DMS53 treated with DMSO at 0.1 percent for 48 hours (cell line): ENCODE results near the gene SMC5.
A peak's percentile ranks its signal among the peaks of the same experiment; 100 is the strongest.
"Not testable (repeated sequence)": the region's sequence is repeated elsewhere in the genome, so short reads cannot be mapped to it uniquely, and the experiment has no call there.

Experiments
- DNase-seq: peaks from one replicate; lab custom pipeline; 2025; ENCODE audit not compliant: unreplicated experiment; lab: John Stamatoyannopoulos, UW

The SMC5 gene

GRCh38 chr9:70258692-70259511, at the start of gene SMC5:
TSS of gene SMC5 (plus strand) at chr9:70258978. CDS start at chr9:70259079, 101 bp downstream.
- DNase-seq = peak; percentile 73

- no peak for DNase-seq
Observed at GRCh38 chr9:70217029-70217428, 41.7 kb upstream of the SMC5 start.

GRCh38 chr9:70218767-70219166, 40.0 kb upstream of the SMC5 start:
- no peak for DNase-seq

- no peak for DNase-seq
Observed at GRCh38 chr9:70220216-70220615, 38.6 kb upstream of the SMC5 start.

DNA sequence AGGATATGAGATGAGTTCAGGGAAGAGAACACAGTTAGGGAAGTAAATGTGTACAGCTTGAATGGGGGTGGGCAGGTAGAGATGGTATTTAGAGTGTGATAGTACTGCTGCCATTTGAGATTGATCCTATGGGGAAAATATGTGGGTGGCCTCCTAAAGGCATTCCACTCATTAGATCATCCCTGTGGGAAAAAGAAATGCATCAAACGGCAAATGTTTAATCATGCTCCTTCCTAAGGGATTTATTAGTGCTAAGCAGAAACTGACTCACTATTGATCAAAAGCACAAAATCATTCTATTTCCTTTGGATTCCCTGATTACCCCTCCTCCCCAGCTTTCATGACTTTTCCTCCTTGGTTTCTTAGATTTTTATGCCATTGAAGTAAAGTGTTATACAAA, 36.4 kb upstream of the SMC5 start:
- no peak for DNase-seq

- DNase-seq = no peak
Observed at GRCh38 chr9:70228118-70228517, 30.7 kb upstream of the SMC5 start.

DNA sequence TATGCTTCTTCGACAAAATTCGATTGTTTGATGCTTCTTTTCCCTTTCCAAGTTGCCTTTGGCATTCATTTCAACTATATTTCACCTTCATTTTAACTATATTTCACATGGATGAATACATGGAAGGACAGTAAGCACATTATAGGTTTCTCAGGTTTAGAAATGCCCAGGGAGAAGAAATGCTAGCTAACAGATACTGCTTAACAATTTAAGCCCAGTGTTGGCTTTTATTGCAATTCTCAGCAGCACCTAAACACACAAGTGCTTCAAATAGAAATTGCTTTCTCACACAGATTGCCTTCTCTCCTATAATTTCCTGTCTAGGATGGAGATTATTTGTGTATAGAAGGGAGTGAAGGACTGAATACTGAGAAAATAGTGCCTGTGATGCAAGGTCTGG, 30.2 kb upstream of the SMC5 start:
- DNase-seq = no peak

DNA sequence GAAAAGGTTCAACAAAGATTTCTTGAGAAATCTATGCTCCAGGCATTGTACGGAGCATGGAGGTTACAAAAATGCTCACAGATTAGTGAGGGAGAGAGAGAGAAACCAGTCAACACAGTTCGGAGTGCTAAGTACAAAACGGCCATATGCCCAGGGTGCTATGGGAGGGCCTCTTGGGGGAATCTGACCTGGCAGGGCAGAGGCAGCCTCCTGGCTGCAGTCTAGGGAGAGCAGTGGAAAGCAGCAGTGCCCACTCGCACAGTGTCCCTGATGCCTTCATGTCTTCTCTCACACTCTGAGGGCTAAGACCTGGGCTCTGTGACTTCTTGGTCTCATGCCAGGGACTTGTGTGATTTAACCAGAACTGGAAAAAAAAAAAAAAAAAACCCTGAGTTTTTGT, 29.8 kb upstream of the SMC5 start:
- DNase-seq = no peak

- DNase-seq = no peak
Observed at GRCh38 chr9:70229579-70229978, 29.2 kb upstream of the SMC5 start.

DNA sequence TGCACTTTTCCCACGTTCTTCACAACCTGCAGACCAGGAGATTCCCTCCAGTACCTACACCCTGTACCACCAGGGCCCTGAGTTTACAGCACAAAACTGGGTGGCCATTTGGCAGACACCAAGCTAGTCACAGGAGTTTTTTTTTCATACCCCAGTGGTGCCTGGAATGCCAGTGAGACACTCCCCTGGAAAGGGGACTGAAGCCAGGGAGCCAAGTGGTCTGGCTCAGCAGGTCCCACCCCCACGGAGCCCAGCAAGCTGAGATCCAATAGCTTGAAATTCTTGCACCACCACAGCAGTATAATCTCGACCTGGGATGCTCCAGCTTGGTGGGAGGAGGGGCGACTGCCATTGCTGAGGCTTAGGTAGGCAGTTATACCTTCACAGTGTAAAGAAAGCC, 26.3 kb upstream of the SMC5 start:
- no peak for DNase-seq

GRCh38 chr9:70234208-70234607, 24.6 kb upstream of the SMC5 start:
- DNase-seq = not testable (repeated sequence)

DNA sequence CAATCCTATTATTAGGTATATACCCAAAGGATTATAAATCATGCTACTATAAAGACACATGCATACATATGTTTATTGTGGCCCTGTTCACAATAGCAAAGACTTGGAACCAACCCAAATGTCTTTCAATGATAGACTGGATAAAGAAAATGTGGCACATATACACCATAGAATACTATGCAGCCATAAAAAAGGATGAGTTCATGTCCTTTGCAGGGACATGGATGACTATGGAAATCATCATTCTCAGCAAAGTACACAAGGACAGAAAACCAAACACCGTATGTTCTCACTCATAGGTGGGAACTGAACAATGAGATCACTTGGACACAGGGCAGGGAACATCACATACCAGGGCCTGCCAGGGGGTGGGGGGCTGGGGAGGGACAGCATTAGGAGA, 12.8 kb upstream of the SMC5 start:
- DNase-seq = not testable (repeated sequence)

DNA sequence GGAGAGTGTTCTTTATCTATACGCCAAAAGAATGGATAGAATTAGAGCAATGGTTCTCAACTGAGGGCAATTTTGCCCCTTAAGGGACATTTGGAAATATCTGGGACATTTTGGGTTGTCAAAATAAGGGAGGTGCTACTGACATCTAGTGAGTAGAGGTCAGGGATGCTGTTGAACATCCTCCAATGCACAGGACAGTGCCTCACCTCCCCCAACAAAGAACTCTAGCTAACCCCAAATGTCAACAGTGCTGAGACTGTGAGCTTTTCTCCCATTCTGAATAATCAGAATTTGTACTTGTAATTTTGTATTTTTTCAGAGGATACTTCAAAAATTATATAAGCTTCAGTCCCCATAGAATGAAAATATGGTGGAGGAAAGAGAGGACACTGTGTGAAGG, 8.6 kb upstream of the SMC5 start:
- no peak for DNase-seq

GRCh38 chr9:70255486-70255885, 3.3 kb upstream of the SMC5 start:
- no peak for DNase-seq

GRCh38 chr9:70256123-70256551, 2.6 kb upstream of the SMC5 start:
- DNase-seq = no peak

- DNase-seq = no peak
Observed at GRCh38 chr9:70257502-70257901, 1.3 kb upstream of the SMC5 start.

DNA sequence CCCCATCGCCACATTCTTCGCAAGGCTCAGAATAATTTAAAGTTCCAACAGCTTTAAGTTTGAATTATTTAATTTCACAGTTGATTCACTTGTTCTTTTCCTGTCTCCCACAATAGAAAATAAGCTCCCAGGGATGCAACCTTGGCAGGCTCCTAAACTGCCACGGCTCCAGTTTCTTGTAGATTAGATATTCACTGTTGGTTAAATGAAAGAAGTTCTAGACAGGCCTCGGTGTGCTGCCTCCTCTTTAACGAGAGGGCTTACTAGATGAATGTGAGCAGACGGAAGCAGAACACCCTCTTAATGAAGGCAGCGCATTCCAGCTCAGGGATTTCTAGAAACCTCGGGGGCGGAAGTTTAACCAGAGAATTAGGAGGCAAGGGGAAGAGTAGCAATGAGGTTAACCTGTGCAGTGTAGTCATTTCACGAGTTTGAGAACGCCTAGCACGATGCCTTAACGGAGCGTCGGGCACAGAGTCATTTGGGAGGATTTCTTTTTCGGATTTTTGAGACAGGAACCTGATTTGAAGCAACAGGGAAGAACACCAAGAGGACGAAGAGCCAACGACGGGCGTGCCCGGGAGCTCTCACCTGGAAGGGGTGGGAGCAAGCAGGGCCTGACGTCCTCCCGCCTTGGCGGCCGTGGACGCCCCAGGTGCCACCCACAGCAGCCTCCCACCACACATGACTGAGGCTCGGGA, 637 bp upstream of the SMC5 start:
- peak; percentile 33 for DNase-seq

DNA sequence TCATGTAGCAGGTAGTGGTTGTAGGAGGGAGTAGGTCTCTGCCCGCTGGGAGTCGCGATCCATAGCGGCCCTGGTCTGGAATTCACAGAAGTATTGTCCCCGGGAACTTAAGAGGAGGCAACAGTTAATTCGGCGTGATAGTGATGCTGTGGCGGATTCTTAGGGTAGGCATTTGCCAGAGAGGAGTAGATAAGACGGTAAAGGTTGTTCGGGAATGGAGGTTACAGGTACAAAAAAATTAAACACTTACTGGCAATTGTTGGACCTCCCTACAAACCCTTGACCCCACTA, 679 bp downstream of the SMC5 start:
- DNase-seq = peak; percentile 7

- no peak for DNase-seq
Observed at GRCh38 chr9:70260007-70260443, 1.2 kb downstream of the SMC5 start.

GRCh38 chr9:70260606-70261005, 1.8 kb downstream of the SMC5 start:
- no peak for DNase-seq

DNA sequence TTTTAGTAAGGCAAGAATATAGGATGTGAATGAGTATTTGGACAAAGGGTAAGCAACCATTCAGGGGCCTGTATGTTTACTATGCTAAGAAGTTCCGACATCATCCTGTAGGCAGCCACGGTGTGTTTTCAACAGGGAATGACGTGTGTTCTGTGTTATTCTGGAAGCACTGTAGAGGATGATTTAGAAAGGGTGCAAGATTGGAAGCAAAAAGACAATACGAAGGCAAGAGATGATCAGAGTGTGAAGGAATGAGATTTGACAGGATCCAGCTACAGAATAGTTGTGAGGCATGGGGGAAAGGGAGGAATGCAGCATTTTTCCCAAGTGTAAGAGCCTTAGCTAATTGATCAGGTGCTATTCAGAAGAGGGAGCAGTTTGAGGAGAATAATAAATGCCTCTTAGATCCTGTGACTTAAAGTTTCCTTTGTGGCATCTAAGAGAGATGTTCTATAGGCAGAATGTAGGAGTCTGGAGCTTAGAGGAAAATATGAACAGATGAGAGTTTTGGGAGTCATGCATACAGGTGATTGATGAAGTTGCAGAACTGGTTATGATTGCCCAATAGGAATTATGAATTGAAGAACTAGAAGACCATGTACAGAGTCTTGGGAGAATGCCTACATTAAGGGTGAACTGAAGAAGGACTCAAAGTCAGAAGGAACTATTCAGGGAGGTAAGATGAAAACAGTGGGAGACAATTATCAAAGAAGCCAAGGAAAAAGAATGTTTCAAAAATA, 2.5 kb downstream of the SMC5 start:
- no peak for DNase-seq

DNA sequence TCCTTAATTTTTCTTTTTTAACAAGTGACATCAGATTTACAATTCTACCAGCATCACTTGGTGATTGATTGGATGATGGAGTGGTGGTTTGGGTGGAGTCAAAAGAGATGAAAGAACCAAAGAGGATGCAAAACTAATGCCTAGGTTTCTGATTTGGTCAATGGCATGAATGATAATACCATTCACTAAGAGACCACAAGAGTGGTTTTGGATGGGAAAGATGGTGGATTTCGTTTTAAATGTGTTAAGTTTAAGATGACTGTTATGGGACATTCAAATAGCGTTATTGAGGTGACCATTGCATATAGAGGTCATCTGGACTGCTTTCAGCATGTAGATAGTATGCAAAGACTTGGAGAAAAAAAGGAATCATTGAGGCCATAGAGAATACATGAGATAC, 3.6 kb downstream of the SMC5 start:
- no peak for DNase-seq
